GM06990 (cell line): ENCODE measurements around the gene CXorf65.

ENCODE experiments used
- DNase-seq: peaks from one replicate; pipeline ENCODE4 v3.0.0-alpha.2; 2011; ENCODE audit not compliant: insufficient read length; ENCODE audit errors: extremely low read depth
- H3K27me3 ChIP-seq: replicated peaks from 2 replicates; pipeline ENCODE4 v1.6.0; 2011; ENCODE audit warnings: low read length; ENCODE audit not compliant: control insufficient read depth, insufficient read depth
- H3K36me3 ChIP-seq: 2 replicates; pipeline ENCODE4 v1.5.1; 2011; ENCODE audit warnings: low read length; ENCODE audit not compliant: control insufficient read depth, insufficient read depth
- H3K4me3 ChIP-seq: replicated peaks from 2 replicates; pipeline ENCODE4 v1.5.1; 2011; ENCODE audit warnings: low read depth, mild to moderate bottlenecking, control low read depth, low read length
- CTCF ChIP-seq: IDR thresholded peaks from 2 replicates; pipeline ENCODE4 v1.5.1; 2011; ENCODE audit warnings: low read length, control low read depth, mild to moderate bottlenecking, inconsistent platforms; ENCODE audit not compliant: insufficient read depth, poor library complexity, severe bottlenecking

Gene CXorf65

GRCh38 chrX:71111921-71112431, 5.4 kb upstream of the CXorf65 start:
- TF ChIP-seq CTCF: no peak
- no peaks in the 10 kb centered on the region for H3K27me3 ChIP-seq
- peaks cover 10% of the 10 kb centered on the region for H3K36me3 ChIP-seq
- H3K4me3 ChIP-seq: peak overlapping the region; percentile 85
- no peak for DNase-seq

GRCh38 chrX:71111141-71111843, 4.8 kb upstream of the CXorf65 start, which contains the start of gene IL2RG:
IL2RG (minus strand) TSS chrX:71111577; CDS start chrX:71111539, 38 bp downstream.
- peaks cover 10% of the 10 kb centered on the region for H3K36me3 ChIP-seq
- no peaks in the 10 kb centered on the region for H3K27me3 ChIP-seq
- DNase-seq: peak; percentile 75
- peak within 1 kb of the TSS; percentile 85 for H3K4me3 ChIP-seq
- no peak for TF ChIP-seq CTCF

- H3K36me3 ChIP-seq: peaks cover 12% of the 10 kb centered on the region
- DNase-seq: no peak
- H3K4me3 ChIP-seq: peak overlapping the region; percentile 85
- TF ChIP-seq CTCF: no peak
- no peaks in the 10 kb centered on the region for H3K27me3 ChIP-seq
Observed at GRCh38 chrX:71109051-71109450, 2.5 kb upstream of the CXorf65 start.

- no peak for TF ChIP-seq CTCF
- no peaks in the 10 kb centered on the region for H3K27me3 ChIP-seq
- DNase-seq: no peak
- H3K36me3 ChIP-seq: peaks cover 12% of the 10 kb centered on the region
- H3K4me3 ChIP-seq: no peak overlapping the region; the same call in 1 of the 2 replicates
Observed at GRCh38 chrX:71107762-71108360, 1.3 kb upstream of the CXorf65 start.

GRCh38 chrX:71107245-71107644, 705 bp upstream of the CXorf65 start:
- no peak for TF ChIP-seq CTCF
- H3K27me3 ChIP-seq: no peaks in the 10 kb centered on the region
- no peak overlapping the region for H3K4me3 ChIP-seq

More at GRCh38 chrX:71107245-71107644, 705 bp upstream of the CXorf65 start:
- DNase-seq: no peak
- peaks cover 12% of the 10 kb centered on the region for H3K36me3 ChIP-seq
